NCI-H226 (cell line): Measurements from ENCODE around the gene DYNLRB1.
"Not testable (repeated sequence)": the region's sequence is repeated elsewhere in the genome, so short reads cannot be mapped to it uniquely, and the experiment has no call there.

Experiments used
- DNase-seq: peaks from one replicate; pipeline ENCODE4 v3.0.0-alpha.2; 2015

DYNLRB1 gene

DNA sequence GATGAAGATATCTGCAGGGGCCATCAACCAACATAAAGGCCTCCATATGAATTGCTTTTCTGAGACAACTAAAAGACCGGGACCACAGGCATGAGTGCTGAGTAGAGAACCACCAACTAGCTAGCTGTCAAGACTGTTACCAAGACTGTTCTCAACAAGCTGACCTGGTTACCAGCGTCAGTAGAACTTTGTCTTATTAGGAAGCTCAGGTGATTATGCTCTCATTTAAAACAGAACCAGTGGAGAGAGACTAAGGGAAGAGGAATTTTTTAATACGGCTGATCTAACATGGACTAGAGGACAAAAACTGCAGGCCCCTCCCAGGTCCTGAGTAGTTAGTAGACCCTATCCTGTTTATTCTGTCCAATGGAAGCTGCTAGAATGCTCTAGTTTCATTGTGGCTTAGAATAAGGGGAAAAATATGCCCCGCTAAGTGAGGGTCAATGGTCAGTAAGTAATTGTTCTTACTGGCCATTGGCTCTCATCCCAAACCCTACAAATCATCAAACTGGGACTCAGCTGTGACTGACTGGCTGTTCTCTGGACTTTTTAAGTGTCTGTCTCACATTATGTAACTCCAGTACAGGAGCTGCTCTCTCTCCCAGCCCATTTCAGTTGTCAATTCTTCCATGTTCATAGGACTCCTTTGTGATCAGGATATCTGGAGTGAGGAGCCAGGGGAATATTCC lies 3.8 kb upstream of the DYNLRB1 start:
- no peak for DNase-seq

DNA sequence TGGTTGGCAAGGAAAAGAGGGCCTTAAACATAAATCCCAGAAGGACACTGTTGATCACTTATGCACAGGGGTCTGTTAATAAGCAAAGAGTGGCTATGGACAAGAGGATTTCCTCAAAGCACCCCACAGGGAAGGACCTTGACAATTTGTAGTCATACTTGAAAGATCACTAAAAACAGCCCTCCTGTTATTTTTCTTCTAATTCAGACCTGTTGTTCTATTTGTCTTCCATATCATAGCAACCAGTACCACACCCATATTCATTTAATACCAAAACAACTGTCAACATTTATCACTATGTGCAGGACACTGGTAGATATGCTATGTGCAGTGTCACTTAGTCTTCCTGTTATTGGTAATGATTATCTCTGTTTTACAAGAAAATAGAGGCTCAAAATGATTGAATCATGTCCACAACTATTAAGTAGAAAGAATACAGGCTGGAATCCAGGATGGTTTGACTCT lies 3.2 kb upstream of the DYNLRB1 start:
- DNase-seq, result no peak

DNA sequence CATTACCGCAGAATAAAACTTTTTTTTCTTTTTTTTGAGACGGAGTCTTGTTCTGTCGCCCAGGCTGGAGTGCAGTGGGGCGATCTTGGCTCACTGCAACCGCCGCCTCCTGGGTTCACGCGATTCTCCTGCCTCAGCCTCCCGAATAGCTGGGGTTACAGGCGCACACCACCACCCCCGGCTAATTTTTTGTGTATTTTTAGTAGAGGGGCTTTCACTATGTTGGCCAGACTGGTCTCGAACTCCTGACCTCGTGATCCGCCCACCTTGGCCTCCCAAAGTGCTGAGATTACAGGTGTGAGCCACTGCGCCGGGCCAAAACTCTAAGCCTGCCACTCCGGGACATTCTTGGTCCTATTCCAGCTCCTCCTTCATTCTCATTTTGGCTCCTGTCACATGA lies 2.2 kb upstream of the DYNLRB1 start:
- DNase-seq, result not testable (repeated sequence)

DNA sequence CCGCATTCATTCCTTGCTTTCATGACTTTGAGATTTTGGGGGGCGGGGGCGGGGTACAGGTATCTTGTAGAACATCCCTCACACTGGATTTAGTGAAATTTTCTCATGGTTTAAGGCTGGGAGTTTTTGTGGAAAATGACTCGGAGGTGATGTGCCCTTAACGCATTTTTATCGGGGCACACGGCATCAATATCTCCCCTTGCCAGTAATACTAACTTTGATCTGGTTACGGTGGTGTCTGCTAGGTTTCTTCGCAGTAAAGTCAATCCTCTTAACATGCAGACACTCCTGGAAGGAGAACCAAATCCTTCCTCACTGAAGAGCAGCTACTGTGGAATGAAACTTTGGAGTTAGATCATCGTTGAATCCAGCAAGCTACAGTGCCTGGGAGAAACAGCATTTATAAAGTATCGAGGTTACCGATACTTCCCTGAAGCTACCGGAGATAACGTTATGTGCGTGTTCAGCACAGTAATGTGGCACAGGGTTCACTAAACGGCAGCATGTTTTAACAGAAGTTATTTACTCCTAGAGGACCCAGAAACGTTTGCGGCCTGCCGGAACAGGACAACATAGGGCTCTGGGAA lies 1.2 kb upstream of the DYNLRB1 start:
- no peak for DNase-seq

DNA sequence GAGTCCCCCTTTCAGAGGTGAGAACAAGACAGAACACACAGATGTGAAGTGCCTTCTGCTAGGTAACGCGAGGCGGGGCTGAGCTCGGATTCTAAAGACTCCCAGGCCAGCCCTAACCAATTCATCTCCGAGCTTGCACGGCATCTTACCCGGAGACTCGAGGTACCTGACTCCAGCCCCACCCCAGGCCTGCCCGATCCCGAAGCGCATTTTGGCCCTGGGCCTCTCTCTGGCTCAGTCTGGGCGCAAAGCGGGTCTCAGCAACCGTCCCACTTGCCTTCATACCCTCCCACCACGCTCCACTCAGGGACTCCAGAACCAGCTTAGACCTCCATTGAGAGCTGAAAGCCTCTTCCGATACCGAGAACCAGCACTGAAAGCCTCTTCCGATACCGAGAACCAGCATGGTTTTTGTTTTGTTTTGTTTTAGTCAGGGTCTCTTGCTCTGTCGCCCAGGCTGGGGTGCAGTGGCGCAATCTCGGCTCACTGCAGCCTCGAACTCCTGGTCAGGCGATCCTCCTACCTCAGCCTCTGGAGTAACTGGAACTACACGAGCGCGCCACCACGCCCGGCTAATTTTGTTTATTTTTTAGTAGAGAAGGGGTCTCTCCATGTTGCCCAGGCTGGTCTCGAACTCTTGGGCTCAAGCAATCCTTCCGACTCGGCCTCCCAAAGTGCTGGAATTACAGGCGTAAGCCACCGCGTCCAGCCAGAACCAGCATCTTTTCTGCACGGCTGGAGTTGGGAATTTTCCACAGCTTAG lies 557 bp upstream of the DYNLRB1 start:
- peak; percentile 72 for DNase-seq

DNA sequence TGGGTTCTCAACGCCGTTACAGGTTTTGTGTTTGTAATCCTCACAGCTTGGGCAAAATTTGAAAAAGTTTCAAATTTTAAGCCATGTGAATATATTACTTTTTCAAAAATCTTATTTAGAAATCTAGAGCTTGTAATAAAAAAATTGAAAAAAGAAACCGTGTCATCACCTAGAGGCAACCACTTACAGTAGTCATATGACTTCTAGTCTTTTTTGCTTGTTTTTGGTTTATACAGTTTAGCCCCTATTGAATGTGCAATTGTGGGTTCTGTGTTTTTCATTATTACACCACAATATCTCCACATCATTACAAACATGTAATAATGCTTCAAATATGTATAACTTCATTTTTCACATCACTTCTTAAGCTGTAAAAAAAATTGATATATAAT lies 888 bp downstream of the DYNLRB1 start:
- DNase-seq, result no peak

DNA sequence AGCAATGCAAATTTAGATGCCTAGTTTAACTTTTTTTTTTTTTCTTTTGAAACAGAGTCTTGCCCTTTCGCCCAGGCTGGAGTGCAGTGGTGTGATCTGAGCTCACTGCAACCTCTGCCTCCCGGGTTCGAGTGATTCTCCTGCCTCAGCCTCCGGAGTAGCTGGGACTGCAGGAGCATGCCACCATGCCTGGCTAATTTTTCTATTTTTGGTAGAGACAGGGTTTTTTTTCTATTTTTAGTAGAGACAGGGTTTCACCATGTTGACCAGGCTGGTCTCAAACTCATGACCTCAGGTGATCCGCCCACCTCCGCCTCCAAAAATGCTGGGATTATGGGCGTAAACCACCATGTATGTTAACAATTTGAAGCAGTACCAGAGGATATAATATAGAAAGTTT lies 2.6 kb downstream of the DYNLRB1 start:
- DNase-seq, result not testable (repeated sequence)

DNA sequence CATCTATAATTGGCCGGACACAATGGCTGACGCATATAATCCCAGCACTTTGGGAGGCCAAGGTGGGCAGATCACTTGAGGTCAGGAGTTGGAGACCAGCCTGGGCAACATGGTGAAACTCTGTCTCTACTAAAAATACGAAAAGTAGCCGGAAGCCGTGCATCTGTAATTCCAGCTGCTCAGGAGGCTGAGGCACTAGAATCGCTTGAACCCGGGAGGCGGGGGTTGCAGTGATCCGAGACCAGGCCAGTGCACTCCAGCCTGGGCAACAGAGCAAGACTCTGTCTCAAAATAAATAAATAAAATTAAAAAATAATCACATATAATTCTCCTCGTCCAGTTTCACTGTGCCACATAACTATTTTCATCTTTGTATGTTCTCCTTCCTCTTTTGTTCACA lies 3.6 kb downstream of the DYNLRB1 start:
- not testable (repeated sequence) for DNase-seq

DNA sequence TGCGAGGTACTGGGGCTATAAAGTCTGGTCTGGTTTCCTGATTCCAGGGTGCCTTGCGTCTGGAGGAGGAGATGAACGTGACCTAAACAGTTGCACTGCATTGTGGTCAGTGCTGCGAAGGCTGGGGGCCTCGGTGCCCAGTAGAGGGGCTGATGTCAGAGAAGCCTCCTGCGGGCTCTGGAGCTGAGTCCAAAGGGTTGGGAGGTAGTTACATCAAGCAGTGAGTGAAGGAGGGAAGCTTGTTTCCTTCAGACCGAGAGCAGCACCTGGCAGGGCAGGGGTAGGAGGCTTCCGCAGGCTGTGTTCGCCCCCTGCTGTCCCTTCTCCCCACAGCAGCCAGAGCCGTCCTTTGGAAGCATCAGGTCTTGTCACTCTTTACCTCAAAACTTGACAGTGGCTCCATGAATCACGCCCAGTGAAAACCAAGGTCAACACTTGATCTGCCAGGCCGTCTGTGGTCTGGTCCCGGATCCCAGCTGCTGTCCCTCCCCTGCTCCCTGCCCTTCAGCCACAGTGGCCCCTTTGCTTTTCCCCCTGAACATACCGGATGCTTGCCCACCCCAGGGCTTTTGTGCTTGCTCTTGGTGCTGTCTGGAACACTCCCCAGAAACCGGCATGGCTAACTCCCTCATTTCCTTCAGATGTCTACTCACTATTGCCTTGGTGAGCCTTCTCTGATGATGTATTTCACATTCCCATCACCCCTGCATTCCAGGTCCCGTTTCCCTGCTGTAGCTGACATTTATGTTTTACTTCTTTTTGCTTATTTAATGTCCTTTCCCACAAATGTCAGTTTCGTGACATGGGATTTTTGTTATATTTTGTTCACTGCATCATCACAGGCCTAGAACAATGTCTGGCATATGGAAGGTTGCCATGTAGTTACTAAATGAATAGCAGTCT lies 7.0 kb downstream of the DYNLRB1 start:
- no peak for DNase-seq

DNA sequence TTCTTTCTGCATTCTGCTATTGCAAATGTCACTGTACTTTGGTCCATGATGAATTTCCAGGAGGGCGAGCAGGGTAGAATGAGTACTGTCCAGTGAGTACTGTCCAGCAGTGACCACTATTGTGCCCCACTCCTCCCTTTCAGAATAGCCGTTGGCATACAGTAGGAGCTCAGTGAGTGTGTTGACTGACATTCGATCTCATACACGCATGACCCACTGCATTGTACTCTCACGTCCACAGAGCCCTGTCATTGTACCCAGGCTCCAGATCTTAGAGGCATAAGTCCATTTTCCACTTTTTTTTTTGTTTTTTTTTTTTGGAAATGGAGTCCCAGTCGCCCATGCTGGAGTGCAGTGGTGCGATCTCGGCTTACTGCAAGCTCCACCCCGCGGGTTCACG lies 8.2 kb downstream of the DYNLRB1 start:
- DNase-seq, result no peak

DNA sequence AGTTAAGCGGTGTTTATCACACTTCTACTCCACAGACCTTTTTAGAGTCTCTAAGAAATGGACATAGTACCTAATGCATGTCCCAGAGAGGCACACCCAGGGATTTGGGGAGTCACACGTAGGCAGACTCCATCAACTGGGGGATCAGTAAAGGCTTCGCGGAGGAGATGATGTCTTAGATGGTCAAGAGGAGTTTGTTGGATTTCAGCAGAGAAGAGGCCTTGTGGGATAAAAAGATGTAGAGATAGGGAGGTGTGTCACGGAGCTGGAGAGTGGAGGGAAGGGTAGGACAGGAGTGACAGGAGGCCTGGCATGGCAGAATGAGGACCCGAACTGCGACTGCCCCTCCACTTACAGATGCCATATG lies 9.1 kb downstream of the DYNLRB1 start:
- DNase-seq, result no peak

DNA sequence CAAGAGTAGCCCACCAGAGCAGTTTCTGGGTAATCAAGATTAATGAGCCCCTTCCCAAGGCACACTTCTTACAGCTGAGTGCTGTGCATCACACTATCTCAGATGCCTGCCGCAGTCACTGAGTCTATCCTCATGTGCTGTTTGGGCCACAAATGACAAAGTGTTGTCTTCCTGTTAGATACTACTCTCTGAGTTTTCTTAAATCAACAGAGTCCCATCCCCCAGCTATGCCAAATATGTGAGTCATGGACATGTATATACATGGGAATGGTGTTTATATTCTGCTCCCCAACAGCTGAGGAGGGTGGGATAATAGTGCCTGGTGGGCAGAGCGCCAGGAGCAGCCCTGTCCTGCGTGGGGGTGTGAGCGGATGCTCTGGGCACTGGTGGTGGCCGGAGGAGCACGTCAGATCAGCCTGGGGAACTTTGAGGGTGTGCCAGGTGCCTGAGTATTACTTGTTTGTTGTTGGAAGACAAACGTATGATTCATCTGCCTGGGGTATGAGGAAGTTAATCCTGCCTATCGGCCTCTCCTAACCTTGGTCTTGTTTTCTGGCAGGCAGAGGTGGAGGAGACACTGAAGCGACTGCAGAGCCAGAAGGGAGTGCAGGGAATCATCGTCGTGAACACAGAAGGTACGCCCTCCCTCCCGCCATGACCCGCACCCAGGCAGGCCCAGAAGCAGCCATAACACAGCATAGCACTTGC lies 9.6 kb downstream of the DYNLRB1 start:
- DNase-seq, result peak; percentile 99

DNA sequence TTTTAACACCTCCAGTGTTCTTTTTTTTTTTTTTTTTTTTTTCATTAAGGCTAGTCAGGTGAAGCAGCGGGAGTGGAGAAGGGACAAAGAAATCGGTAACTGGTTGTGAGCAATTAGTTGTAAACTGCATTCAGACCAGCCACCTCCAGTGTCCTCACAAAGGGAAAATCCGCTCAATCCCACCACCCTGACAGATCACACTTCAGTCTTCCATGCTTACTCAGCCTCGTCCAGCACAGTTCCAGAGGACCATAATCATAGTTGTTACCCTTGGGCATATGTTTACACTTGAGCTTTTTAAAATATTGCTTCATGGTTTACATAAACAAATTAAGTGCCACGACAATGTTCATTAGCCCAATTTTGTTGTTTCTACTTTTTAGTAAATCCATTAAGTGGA lies 10.2 kb downstream of the DYNLRB1 start:
- DNase-seq, result no peak

DNA sequence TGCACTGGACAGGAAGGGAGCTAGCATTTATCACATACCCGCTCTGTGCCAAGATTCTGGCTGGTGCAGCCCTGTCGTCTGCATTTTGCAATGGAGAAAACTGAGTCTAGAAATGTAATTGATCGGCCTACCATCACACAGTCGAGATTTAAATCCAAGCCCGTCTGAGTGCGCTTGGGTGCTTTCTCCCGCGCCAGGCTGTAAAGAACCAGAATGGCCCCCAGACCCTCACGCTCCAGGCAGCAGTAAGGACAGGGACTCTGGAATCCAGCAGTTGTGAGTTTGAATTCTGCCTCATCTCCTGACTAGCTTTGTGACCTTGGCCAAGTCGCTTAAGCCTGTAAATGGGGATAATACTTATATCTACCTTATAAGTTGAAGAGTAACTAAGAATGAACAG lies 10.8 kb downstream of the DYNLRB1 start:
- DNase-seq, result no peak

DNA sequence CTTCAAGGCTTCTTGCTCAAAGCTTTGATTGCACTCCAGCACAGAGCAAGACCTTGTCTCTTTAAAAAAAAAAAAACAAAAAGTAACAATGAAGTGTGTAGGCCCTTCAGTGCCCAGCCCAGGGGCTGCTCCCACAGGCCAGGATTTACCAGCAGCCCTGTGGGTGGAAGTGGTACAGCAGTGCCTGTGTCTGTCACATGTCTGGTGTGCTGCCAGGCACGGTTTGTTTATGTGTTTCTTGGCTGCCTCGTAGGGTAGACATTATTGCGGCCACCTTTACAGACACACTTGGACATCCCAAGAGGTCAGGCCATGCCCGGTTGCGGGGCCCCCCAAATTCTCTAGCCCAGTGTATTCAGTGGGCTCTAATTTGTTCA lies 12.7 kb downstream of the DYNLRB1 start:
- no peak for DNase-seq

DNA sequence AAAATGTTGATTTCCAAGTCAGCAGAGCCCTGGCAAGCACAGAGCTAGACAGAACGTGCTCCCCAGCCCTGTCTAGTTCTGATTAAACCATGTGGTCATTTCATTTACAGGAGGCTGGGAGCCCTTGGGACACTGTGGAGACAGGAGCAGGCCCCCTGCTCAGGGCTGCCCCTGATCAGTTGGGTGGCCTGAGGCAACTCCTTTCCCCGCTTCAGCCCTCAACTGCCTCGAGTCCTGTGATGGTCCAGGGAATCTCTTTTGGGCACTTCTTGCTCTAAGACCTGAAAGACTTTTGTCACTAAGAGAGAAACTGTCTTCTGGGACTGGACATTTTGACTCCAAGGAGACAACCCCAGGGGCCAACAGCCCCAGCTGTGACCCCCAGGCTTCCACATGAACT lies 13.5 kb downstream of the DYNLRB1 start:
- no peak for DNase-seq

DNA sequence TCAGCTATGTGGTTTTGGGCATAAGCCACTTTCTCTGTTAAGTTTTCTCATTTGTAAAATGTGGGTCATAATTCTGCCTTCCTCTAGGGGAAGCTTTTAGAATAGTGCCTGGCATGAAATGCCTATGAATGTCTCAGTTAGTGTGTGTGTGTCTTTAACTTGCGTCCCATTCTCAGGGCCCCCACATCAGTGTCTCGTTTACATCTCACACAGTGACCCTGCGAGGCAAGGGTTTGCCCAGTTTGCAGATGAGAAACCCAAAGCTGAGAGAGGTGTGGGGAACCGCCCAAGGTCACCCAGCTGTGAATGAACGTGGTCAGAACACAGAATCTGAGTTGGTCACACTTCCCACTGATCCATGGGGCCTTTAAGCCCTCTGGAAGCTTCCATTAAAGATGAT lies 14.1 kb downstream of the DYNLRB1 start:
- no peak for DNase-seq

DNA sequence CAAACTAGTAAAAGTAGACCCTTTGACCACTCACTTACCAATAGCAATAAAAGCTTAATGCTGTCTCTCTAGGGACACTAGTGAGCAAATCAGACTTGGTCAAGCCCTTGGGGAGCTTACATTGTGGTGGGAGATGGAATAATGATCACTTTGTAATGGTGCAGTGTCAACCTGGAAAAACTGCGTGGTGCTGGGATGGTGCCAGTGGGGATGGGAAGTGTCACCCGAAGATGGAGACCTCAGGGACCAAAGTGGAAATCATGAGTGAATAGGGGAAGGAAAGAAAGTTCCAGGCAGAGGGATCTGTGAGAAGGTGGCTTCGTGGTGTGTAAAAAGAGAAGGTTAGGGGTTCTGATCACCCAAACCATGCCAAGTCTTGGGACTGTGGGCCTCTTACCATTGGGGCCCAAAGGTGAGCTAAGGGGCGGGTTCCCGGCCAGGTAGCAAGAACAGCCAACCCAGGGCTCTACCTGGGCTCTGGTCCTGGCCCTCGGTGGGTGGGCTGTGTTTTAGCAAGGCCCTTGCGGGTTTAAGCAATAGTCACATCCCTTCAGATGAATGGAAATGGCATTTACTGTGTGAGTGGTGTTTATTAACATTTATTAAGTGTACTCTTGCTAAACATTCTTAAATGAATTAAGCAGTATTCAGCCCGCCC lies 15.5 kb downstream of the DYNLRB1 start:
- no peak for DNase-seq

DNA sequence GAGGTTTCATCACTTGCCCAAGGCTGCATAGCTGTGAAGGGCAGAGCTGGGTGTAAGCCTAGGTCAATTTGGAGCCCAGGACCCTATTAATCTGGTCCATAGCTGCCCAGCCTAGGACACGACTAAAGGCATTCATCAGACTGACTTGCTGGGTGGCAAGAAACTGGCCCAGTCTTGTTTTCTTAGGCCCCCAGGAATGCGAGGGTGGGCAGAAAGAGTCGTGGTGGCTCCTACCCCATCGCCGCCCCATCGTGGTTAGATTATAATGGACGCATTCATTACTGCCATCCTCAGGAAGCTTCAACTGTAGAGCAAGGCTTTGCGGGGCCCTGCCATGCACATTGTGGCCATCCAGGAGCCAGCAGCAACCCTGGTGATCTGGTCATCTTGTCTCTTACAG lies 16.1 kb downstream of the DYNLRB1 start:
- DNase-seq, result no peak

DNA sequence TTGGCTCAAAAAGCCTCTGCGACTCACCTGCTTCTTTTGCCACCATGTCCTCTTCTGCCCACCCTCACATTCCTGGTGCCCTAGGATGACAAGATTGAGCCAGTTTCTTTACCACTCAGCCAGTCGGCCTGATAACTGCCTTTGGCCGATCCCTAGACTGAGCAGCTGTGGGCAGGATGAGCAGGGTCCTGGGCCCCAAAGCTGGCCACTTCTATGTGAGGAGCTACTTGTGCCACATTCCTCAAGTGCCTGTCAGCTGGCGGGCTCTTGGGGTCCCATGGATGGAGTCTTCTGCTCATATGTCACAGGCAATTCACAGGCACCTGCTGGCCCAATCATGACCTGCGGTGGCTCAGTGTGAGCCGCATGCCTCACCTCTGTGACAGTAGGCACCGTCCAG lies 16.5 kb downstream of the DYNLRB1 start:
- DNase-seq, result no peak

DNA sequence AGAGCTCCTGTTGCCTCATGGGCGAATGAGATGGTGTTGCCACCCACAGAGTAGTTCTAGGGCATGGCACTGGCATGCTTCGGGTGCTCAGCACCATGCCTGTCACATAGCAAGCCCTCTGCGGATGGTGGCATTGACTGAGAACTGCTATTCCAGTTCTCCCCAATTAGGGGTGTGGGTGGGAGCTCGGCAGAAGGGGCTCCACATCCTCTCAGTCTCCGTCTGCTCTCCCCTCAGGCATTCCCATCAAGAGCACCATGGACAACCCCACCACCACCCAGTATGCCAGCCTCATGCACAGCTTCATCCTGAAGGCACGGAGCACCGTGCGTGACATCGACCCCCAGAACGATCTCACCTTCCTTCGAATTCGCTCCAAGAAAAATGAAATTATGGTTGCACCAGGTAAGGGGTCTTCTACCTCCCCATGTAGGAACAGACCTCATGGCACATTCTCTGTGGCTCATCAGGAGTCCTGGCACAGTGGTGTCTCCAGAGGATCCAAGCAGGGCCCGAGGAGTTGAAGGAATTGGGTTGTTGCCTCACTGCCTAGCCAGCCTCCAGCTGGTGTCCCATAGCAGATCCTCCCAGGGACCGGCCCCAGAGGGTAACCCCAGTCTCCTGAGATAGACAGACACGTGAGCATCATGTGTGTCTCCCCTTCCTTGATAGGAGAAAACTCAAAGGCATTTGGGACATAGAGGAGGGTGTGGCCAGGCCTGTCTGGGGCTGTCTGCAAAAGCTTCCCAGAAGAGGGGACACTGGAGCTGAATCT lies 18.4 kb downstream of the DYNLRB1 start:
- DNase-seq, result no peak
